Suprapubic skin (tissue), 3 donors: Measurements from ENCODE around the gene FASTK.

Experiments used
- CTCF ChIP-seq, 2 donors: fragments of 200-600 bp in 1 of 2; fragments of 450-650 bp in 1 of 2; sonication (generic) in 1 of 2; IDR thresholded peaks; one replicate each; pipeline ENCODE4 v1.5.1; 2016 to 2019; ENCODE audit warnings: antibody characterized with exemption in 2 of 2, mild to moderate bottlenecking in 1 of 2, moderate library complexity in 1 of 2
- POLR2A ChIP-seq, 2 donors: fragments of 450-650 bp; IDR thresholded peaks; one replicate each; pipeline ENCODE4 v1.6.1; 2017; ENCODE audit warnings: antibody characterized with exemption in 2 of 2, mild to moderate bottlenecking in 2 of 2, moderate library complexity in 2 of 2

DNA sequence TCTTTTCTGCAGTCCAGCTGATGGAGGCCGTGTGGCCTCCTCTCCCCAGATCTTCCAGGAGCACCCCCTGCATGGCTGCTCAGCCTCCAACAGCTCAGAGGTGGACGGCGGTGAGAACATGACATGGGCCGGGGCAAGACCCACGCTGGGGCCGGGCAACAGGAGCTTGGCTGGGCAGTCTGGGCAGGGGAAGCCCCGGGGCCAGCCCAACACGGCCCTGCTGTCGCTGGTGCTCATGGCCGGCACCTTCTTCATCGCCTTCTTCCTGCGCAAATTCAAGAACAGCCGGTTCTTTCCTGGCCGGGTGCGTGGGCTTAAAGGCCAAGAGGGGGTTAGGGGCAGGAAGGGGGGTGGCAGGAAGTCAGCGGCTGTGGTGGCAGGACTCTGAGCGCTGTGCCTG is 6.6 kb downstream of the FASTK start:
- TF ChIP-seq CTCF (IDR thresholded peaks at IDR 0.05) = no peak
- TF ChIP-seq POLR2A (IDR thresholded peaks at IDR 0.05) = no peak
